GM21825 (cell line): ENCODE measurements around the gene PANK2.
"Not testable (repeated sequence)": the region's sequence is repeated elsewhere in the genome, so short reads cannot be mapped to it uniquely, and the experiment has no call there.

Experiments
- ATAC-seq: cut with Tn5 transposase; IDR thresholded peaks from one replicate; pipeline ENCODE4 v1.9.1; 2021; ENCODE audit warnings: mild to moderate bottlenecking, moderate library complexity; ENCODE audit not compliant: unreplicated experiment

PANK2 gene

DNA sequence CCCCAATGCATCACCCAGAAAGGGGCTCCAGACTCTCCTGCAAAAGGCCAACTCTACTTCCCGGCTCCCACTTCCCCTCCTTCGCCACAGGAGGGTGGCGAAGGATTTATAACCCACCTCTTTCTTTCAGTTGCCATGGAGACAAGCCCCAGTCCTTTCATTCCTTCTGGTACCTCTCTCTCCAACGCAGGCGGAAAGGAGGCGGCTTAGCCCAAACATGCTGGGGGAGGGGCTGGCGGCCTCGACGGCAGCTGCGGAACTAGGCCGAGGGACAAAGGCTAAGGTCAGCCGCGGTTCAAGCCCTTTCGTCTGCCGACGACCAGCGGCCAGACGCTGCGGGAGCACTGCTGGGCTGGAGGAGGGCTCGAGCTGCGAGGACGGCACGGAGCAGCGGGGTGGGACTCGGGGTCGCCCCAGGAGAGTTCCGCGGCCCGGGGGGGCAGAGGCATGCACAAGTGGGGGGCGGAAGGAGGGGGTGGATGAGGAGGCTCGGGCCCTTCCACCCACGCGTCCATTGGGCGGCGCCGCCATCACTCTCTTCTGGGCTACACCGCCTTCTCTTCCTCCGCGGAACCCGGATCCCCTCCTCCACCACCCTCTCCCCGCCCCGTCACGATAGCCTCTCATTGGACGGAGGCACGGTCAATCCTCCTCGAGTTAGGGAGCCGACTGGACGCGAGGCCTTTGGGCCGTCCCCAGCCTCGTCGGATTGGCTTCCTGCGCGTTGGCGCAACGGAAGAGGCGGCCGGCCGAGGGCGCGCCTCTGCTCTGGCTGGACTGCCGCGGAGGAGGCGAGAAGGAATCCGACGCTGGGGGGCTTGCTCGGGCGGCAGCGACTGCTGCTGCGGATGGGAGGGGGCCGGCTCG is at the start of gene PANK2:
Gene PANK2, plus strand, starts transcription at position 766 of the 867 bp plus-strand sequence.
- peak; percentile 90 for ATAC-seq

DNA sequence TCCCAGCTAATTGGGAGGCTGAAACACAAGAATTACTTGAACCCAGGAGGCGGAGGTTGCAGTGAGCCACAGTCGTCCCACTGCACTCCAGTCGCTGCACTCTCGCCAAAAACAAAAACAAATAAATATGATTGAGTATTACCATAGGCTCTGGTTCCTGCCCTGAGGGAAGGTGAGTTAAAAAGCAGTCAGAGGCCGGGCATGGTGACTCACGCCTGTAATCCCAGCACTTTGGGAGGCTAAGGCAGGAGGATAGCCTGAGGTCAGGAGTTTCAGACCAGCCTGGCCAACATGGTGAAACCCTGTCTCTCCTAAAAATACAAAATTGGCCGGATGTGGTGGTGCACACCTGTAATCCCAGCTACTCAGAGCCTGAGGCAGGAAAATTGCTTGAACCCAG is 49.0 kb upstream of the PANK2 start:
- not testable (repeated sequence) for ATAC-seq

GRCh38 chr20:3842348-3842930 is 46.7 kb upstream of the PANK2 start:
- ATAC-seq: no peak

DNA sequence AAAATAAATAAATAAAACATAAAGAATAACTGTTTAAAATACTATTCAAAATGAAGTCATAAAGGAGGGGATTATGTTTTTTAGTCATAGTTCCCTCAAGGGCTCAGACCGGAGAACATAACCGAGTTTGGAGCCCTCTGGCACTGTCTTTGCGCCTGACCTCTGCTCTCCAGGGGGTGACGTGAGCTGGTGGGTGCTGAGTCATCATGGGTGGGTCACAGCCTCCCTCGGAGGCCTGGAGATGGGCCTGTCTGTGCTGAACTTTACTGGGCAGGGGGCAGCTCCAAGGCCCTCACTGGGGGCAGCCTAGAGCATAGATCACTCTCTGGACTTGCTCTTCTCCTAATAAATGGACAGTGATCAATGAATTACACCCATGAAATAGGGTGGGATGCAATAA is 45.7 kb upstream of the PANK2 start:
- ATAC-seq: no peak

- ATAC-seq: not testable (repeated sequence)
Observed at GRCh38 chr20:3843990-3844619, 45.1 kb upstream of the PANK2 start.

- ATAC-seq: no peak
Observed at GRCh38 chr20:3846378-3846739, 42.8 kb upstream of the PANK2 start.

DNA sequence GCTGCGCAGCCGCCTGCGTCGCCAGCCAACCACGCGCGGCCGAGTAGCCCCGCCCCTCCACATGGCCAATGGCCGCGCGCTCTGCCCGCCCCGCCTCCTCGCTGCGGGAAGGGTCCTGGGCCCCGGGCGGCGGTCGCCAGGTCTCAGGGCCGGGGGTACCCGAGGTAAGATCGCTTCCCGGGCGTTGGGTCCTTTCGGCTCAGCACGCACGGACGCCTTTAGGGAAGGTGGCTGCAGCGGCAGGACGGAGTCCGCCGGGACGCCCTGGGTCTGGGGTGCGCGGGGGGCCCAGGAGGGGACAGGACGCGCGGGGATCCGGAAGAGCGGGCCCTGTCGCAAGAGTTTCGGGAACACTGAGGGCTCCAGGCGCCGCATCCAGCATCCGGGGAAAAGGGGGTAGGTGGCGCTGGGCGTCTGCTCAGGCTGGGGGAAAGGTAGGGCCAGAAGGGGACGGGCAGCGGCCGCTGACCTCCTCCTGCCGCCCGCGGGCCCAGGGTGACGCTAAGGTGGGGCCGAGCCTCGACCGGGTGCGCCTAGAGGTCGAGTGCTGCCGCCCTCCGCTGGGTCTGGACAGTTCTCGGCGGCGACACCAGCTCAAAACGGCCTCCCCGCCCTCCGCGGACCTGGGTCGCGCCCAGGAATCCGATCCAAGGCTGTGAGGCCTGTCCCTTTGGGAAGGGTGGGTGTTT is 42.3 kb upstream of the PANK2 start, which contains the start of gene MAVS:
Gene MAVS, plus strand, starts transcription at position 95 of the 689 bp plus-strand sequence. CDS start 7,791 bp downstream, outside the sequence.
- peak; percentile 95 for ATAC-seq

DNA sequence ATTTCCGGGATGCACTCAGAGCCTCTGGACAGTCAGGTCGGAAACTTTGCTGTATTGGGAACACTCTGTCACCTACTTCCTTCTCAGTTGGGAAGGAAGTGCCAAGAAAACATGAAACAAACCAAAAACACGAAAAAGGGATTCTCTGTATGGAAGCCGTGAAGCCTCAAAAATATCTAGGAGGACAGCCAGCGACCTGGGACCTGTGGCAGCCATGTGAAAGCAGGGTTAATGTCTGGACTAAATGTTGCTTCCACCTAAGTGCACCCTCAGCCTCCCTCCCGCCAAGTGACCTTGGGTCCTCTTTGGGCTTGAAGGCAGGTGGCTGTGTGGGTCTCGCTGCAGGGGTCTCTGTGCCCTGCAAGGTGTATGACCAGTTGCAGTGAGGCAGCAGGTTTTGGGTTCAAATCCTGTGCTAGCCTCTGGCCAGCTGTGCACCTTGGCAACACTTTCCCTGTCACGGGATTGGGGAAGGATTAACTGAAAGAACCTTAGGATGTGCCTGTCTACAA is 41.7 kb upstream of the PANK2 start:
- no peak for ATAC-seq

- no peak for ATAC-seq
Observed at GRCh38 chr20:3848565-3848964, 40.6 kb upstream of the PANK2 start.

GRCh38 chr20:3854462-3854871 is 34.7 kb upstream of the PANK2 start:
- ATAC-seq: no peak

DNA sequence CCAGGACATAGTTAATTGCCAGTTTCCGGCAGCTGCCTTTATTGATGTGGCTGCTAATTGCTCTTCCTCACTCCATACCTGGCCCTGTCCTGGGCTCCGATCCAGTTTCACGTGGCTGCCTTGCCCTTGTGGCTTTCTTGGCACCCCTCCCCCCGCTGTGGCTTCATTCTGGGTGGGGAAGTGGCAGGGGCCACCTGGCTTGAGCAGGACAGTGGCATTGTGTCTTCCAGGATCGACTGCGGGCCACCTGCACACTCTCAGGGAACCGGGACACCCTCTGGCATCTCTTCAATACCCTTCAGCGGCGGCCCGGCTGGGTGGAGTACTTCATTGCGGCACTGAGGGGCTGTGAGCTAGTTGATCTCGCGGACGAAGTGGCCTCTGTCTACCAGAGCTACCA is 31.8 kb upstream of the PANK2 start:
- ATAC-seq: no peak

GRCh38 chr20:3858689-3859088 is 30.5 kb upstream of the PANK2 start:
- no peak for ATAC-seq

GRCh38 chr20:3861191-3861590 is 28.0 kb upstream of the PANK2 start:
- no peak for ATAC-seq

DNA sequence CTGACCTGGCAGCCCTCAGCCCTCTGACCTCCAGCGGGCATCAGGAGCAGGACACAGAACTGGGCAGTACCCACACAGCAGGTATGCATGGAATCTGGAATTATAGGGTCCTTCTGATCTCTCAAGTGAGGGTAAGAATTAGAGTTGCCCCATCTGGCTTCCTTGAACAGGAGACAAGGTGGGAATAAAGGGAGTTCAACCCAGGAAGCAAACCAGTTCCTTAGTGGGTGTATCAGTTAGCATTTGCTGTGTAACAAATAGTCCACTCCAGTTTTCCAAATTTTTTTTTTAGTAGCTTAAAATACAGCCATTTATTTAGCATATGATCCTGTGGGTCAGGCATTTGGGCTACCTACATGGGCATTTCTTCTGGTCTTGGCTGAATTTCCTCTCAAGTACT is 26.9 kb upstream of the PANK2 start:
- ATAC-seq: no peak

DNA sequence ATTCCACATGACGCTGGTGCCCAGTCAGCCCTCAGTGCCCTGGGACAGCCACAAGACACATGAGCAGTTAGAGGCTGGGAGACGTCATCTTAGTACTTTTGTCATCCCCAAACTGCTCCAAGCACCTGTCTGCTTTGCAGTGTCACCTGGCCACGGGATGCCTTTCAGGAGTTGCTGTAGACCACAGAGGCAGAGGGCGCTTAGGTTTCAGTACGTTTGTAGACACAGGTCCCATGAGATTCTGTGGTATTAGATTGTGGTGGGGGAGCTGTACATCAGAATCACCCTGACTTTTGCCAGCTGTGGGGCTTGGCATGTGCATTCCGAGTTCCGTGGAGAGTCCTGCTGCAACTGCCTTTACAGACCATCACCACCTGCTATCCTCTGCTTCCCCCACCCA is 25.9 kb upstream of the PANK2 start:
- ATAC-seq: peak; percentile 51

GRCh38 chr20:3864518-3864917 is 24.7 kb upstream of the PANK2 start:
- no peak for ATAC-seq

DNA sequence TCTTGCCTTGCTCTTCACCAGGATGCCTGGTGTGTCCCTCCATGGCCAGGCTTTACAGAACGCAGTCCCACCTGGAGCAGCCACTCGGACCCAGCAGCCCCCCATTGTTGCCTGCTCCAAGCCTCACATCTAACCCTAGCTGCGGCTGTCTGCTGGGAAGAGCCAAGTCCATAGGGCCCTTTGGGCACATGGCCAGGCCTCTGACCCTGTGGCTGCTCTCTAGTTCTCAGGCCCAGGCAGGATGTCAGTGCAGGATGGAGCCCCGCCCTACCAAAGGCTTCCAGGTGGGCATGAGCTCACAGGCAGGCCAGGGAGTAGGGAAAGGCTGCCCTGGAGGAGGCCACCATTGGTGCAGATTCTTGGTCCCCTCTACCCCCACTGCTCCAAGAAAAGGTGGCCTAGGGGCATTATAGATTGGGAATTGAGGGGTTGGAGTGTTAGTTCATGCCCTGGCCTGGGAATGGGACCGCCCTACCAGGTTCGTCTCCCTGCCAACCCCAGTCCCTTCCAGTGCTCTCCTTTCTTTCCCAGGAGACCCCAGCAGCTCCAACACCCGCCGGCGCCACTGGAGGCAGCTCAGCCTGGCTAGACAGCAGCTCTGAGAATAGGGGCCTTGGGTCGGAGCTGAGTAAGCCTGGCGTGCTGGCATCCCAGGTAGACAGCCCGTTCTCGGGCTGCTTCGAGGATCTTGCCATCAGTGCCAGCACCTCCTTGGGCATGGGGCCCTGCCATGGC is 23.9 kb upstream of the PANK2 start:
- no peak for ATAC-seq

DNA sequence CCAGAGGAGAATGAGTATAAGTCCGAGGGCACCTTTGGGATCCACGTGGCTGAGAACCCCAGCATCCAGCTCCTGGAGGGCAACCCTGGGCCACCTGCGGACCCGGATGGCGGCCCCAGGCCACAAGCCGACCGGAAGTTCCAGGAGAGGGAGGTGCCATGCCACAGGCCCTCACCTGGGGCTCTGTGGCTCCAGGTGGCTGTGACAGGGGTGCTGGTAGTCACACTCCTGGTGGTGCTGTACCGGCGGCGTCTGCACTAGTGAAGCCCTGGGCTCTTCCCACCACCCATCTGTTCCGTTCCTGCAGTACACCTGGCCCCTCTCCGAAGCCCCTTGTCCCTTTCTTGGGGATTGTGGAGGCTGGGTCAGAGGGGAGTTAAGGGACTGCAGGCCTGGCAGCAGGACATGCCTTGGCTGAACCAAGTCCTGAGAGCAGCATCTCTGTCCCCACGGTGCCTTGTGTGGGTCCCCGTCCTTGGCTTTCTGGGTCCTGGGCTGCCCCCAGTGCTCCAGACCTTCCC is 23.2 kb upstream of the PANK2 start:
- ATAC-seq: no peak

GRCh38 chr20:3866464-3866863 is 22.7 kb upstream of the PANK2 start:
- no peak for ATAC-seq

DNA sequence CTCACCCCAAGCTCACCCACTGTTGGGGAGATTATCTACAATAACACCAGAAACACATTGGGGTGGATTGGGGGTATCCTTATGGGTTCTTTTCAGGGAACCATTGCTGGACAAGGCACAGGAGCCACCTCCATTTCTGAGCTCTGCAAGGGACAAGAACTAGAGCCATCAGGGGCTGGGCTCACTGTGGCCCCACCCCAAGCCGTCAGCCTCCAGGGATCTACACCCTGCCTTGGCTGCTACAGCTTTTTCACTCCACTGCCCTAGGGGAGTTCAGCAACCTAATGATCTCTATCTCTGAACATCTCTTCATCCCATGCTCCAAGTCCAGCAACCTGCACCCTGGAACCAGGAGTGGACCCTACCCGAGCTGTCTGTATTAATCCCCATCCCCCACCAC is 21.4 kb upstream of the PANK2 start:
- no peak for ATAC-seq
